K562 (cell line): ENCODE results near the gene PPARD. TPM values are rescaled to one million over a fixed set of nuclear protein-coding genes. Genes with fewer than 3 reads are reported as not detected.

Experiments used
- ATAC-seq: fragments of 200-7000 bp; cut with Tn5 transposase; 3 replicates; pipeline ENCODE4 v1.9.1; 2020; ENCODE audit warnings: moderate library complexity
- BruUV-seq: library from RNA; stranded (reverse); fragments of 400-500 nt; replicated peaks from 2 replicates; lab custom pipeline; 2021; lab: Mats Ljungman, UMichigan
- CTCF ChIA-PET: fragments of 300-600 bp; formaldehyde crosslinking; extraction: SDS; loops from one replicate; lab custom pipeline; 2021; ENCODE audit warnings: low intra/inter-chr PET ratio; lab: Yijun Ruan, JAX
- POLR2A ChIA-PET: fragments of 300-600, 350-650 bp; sonication (Branson Sonifier 250); formaldehyde crosslinking; extraction: SDS; loops from one replicate; lab custom pipeline; 2021; ENCODE audit warnings: antibody characterized with exemption, inconsistent platforms; lab: Yijun Ruan, JAX
- DNase-seq, 4 experiments: peaks; one replicate each; pipeline versions ENCODE4 v3.0.0 to v3.0.0-alpha.2; 2011 to 2018; ENCODE audit warnings: low spot score in 3 of 4, mixed read lengths in 3 of 4; ENCODE audit errors: extremely low read depth in 1 of 4
- FAIRE-seq: peaks from 2 replicates; lab custom pipeline; 2011; peaks lifted over from hg19 to GRCh38; lab: Jason Lieb, UNC
- H2AFZ ChIP-seq: 2 replicates; pipeline ENCODE4 v1.6.0; 2011; ENCODE audit warnings: low read depth, low read length, control low read depth, inconsistent platforms
- H3K27ac ChIP-seq: fragments of 200-600 bp; 3 replicates; pipeline ENCODE4 v1.8.0; 2011; ENCODE audit warnings: low read depth, mild to moderate bottlenecking, control low read depth, inconsistent platforms, low read length, moderate library complexity, mixed read lengths; ENCODE audit errors: extremely low read depth
- H3K27me3 ChIP-seq, 2 experiments: fragments of 300-600 bp in 1 of 2; 2 replicates in 1 of 2; 3 replicates in 1 of 2; pipeline versions ENCODE4 v1.6.0 to v1.8.0; 2011; ENCODE audit warnings: inconsistent platforms in 2 of 2, low read length in 2 of 2, mild to moderate bottlenecking in 1 of 2, mixed read lengths in 1 of 2, moderate library complexity in 1 of 2; ENCODE audit not compliant: control insufficient read depth in 2 of 2, insufficient read depth in 2 of 2
- H3K36me3 ChIP-seq: fragments of 300-600 bp; 3 replicates; pipeline ENCODE4 v1.8.0; 2011; ENCODE audit warnings: mild to moderate bottlenecking, low read length, inconsistent platforms; ENCODE audit not compliant: control insufficient read depth, insufficient read depth
- H3K4me1 ChIP-seq, 2 experiments: fragments of 200-600 bp in 1 of 2; replicated peaks in 1 of 2; 2 replicates in 1 of 2; 3 replicates in 1 of 2; pipeline versions ENCODE4 v1.5.1 to v1.8.0; 2011; ENCODE audit warnings: inconsistent platforms in 2 of 2, low read length in 2 of 2, mild to moderate bottlenecking in 1 of 2, mixed read lengths in 1 of 2, moderate library complexity in 1 of 2; ENCODE audit not compliant: control insufficient read depth in 2 of 2, insufficient read depth in 2 of 2
- H3K4me2 ChIP-seq: 2 replicates; pipeline ENCODE4 v1.6.1; 2011; ENCODE audit warnings: low read length, control low read depth, inconsistent platforms, mixed read lengths; ENCODE audit not compliant: insufficient read depth
- H3K4me3 ChIP-seq: fragments of 200-600 bp; sonication (generic), shearing (Covaris generic); 2 replicates; pipeline ENCODE4 v1.5.1; 2016; ENCODE audit warnings: control low read depth, inconsistent platforms
- H3K79me2 ChIP-seq: fragments of 200-600 bp; 3 replicates; pipeline ENCODE4 v1.8.0; 2011; ENCODE audit warnings: low read length, inconsistent platforms; ENCODE audit not compliant: control insufficient read depth, insufficient read depth
- H3K9ac ChIP-seq, 2 experiments: 2 replicates each; pipeline versions ENCODE4 v1.6.0 to v1.6.1; 2011; ENCODE audit warnings: low read depth in 2 of 2, low read length in 2 of 2, control low read depth in 1 of 2, inconsistent platforms in 1 of 2, mild to moderate bottlenecking in 1 of 2, mixed read lengths in 1 of 2; ENCODE audit not compliant: insufficient read depth in 1 of 2
- H3K9me1 ChIP-seq: one replicate; pipeline ENCODE4 v1.6.0; 2011; ENCODE audit warnings: inconsistent platforms, mild to moderate bottlenecking, low read length, moderate library complexity; ENCODE audit not compliant: control insufficient read depth, insufficient read depth
- H3K9me3 ChIP-seq: replicated peaks from 2 replicates; pipeline ENCODE4 v1.5.1; 2011; ENCODE audit warnings: low read depth, low read length, inconsistent platforms; ENCODE audit not compliant: control insufficient read depth, insufficient read depth
- H4K20me1 ChIP-seq: replicated peaks from 2 replicates; pipeline ENCODE4 v1.6.1; 2011; ENCODE audit warnings: low read length, inconsistent platforms, mixed read lengths; ENCODE audit not compliant: control insufficient read depth, insufficient read depth
- HMBOX1 ChIP-seq: sonication (generic); IDR thresholded peaks from 2 replicates; pipeline ENCODE4 v1.6.1; 2016
- SOX6 ChIP-seq: fragments of 450-650 bp; IDR thresholded peaks from 2 replicates; pipeline ENCODE4 v1.6.1; 2014; ENCODE audit warnings: mild to moderate bottlenecking
- WGBS: fragments of 100-300 bp; shearing (Covaris generic); methylation state at CpG from one replicate; pipeline ENCODE4 v1.1.6; 2016; ENCODE audit warnings: low coverage, mixed read lengths; ENCODE audit not compliant: insufficient coverage; ENCODE audit errors: missing lambda C conversion rate; 5-methylcytosine and 5-hydroxymethylcytosine counted together
- in situ Hi-C: fragments of 300-500 bp; cut with MboI; formaldehyde crosslinking; loops from 4 replicates; pipeline ENCODE4 v1.15.0; 2018; ENCODE audit warnings: inconsistent platforms, mixed read lengths
- intact Hi-C: fragments of 100-400 bp; cut with micrococcal nuclease; formaldehyde crosslinking; loops from 2 replicates; pipeline ENCODE4 v1.14.2; 2022
- polyA plus RNA-seq, 8 experiments: library from polyadenylated mRNA; depleted of rRNA in 4 of 8; stranded (reverse) in 5 of 8; unstranded in 3 of 8; fragments of >200 nt; fragmentation: Nextera tagmentation in 2 of 8; fragmentation: Illumina TruSeq in 1 of 8; extraction: Ambion mirVana in 2 of 8; extraction: Trizol in 1 of 8; gene quantifications; 2 replicates each; pipeline versions ENCODE4 v1.2.1 to v1.2.3, GENCODE V29; 2011 to 2014; ENCODE audit warnings: inconsistent platforms in 1 of 8, missing spikeins in 1 of 8
- total RNA-seq, 7 experiments: library from RNA; depleted of rRNA in 6 of 7; stranded (reverse); fragments of >200 nt in 6 of 7; fragmentation: Illumina TruSeq in 2 of 7; extraction: Trizol in 2 of 7; gene quantifications; 2 replicates each; pipeline versions ENCODE4 v1.2.1 to v1.2.3, GENCODE V29; 2011 to 2021; ENCODE audit warnings: low replicate concordance in 1 of 7

Gene PPARD
- total and polyA plus RNA-seq, 9 of the 15 experiments (the other 6 are each of a cell fraction or from before 2014, with no cell fraction given), result 0.14 to 13.2 (median 3.8) TPM

DNA sequence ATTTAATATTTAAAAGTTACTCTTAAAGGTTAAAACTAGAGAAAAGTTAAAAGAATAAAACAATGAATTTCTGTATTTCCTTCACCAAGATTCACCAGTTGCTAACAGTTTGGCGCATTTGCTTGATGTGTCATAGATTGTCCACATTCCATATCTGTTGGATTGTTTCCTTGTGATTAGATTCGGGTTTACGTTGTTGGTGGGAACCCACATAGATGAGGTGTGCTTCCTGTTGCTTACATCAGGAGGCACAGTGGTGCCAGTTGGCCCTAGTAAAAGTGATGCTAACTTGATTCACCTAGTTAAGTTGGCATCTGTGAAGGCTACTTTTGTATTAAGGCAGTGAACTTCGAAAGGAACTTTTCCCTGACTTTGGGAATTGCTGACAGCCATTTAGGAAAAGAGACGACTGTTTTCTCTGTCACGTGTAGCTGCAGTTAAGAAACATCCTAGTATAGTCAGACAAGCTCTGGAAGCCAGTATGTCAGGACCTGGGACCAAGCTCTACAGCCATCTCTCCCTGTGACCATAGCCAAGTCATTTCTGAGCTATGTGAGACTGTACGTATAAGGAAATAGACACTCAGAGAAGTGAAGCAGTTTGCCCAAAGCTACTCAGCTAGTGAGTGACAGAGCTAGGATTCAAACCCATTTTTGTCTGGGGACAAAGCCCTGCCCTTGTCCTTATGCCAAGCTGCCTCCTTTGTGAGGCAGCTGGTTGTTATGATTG is 49.0 kb downstream of the PPARD start:
- intact Hi-C loops, result no loop called here
- BruUV-seq, result no TSS peak
- Histone ChIP-seq H3K4me3 (no peak overlapping the region), H3K36me3 (no peaks in the 10 kb centered on the region), H2AFZ (no peak overlapping the region), H3K4me1 (peaks cover 21 to 26% of the 10 kb centered on the region in 2 experiments), H3K9ac (no peak overlapping the region), H3K9me1 (peaks cover 5% of the 10 kb centered on the region), H3K27ac (no peak overlapping the region), H4K20me1 (peaks cover 21% of the 10 kb centered on the region; the same call in 1 of the 2 replicates), H3K27me3 (no peaks in the 10 kb centered on the region), H3K79me2 (no peaks in the 10 kb centered on the region), H3K4me2 (no peak overlapping the region), H3K9me3 (no peaks in the 10 kb centered on the region)
- ATAC-seq (no peak), DNase-seq (no peak), FAIRE-seq (peak; percentile 19)
- ChIA-PET POLR2A (interaction anchor here (0.6 to 2.4 kb wide), 4 partner anchors 9 to 1096 kb away, joined by 3 to 8 read pairs (median 4); no protein-coding TSS in a partner anchor), CTCF (no interaction called here)
- in situ Hi-C loops, result no loop called here
- WGBS, result 37% methylated on average over 7 of the region's 7 CpGs
- TF ChIP-seq HMBOX1, result 0 out of 2 replicates have a peak, but pooled peaks have one; percentile 32
- TF ChIP-seq SOX6, result no peak
